Measurements from ENCODE around the gene AADAC.

- no peak for TF ChIP-seq CTCF (IDR thresholded peaks at IDR 0.05; ENCODE audit: poor library complexity)
- no peak for TF ChIP-seq EZH2 (IDR thresholded peaks at IDR 0.05; ENCODE audit: borderline replicate concordance)
- TF ChIP-seq EZH2phosphoT487 (IDR thresholded peaks at IDR 0.05; ENCODE audit: low read depth, severe bottlenecking, unreplicated experiment), result no peak
These were observed 20.3 kb upstream of the AADAC start for GRCh38 chr3:151793636-151794035.
